HepG2 (cell line): ENCODE measurements around the gene CUL2. TPM values are rescaled to one million over a fixed set of nuclear protein-coding genes. Genes with fewer than 3 reads are reported as not detected.

Source experiments
- ATAC-seq: fragments of 200-7000 bp; cut with Tn5 transposase; 3 replicates; pipeline ENCODE4 v1.9.1; 2020; ENCODE audit warnings: mild to moderate bottlenecking, moderate library complexity
- BruUV-seq: library from RNA; stranded (reverse); fragments of 400-500 nt; replicated peaks from 2 replicates; lab custom pipeline; 2021; lab: Mats Ljungman, UMichigan
- CTCF ChIA-PET: fragments of 300-600 bp; formaldehyde crosslinking; extraction: SDS; loops from one replicate; lab custom pipeline; 2021; ENCODE audit warnings: low total read pairs, inconsistent platforms, low intra/inter-chr PET ratio; lab: Yijun Ruan, JAX
- POLR2A ChIA-PET: fragments of 350-600 bp; sonication (Branson Sonifier 250); formaldehyde crosslinking; loops from one replicate; lab custom pipeline; 2020; ENCODE audit warnings: antibody characterized with exemption, inconsistent platforms; lab: Yijun Ruan, JAX
- DNase-seq: peaks from one replicate; pipeline ENCODE4 v3.0.0-alpha.2; 2015; ENCODE audit warnings: low spot score
- FAIRE-seq: peaks from 3 replicates; lab custom pipeline; 2011; peaks lifted over from hg19 to GRCh38; lab: Jason Lieb, UNC
- H2AFZ ChIP-seq: one replicate; pipeline ENCODE4 v1.6.1; 2011; ENCODE audit warnings: low read length, inconsistent platforms
- H3K27ac ChIP-seq: fragments of 300-600 bp; 3 replicates; pipeline ENCODE4 v1.8.0; 2011; ENCODE audit warnings: mixed run types, mild to moderate bottlenecking, mixed read lengths, low read length, inconsistent platforms; ENCODE audit not compliant: insufficient read depth; ENCODE audit errors: extremely low read length
- H3K27me3 ChIP-seq, 2 experiments: fragments of 200-600 bp in 1 of 2; 2 replicates in 1 of 2; 3 replicates in 1 of 2; pipeline versions ENCODE4 v1.6.0 to v1.8.0; 2011; ENCODE audit warnings: low read length in 2 of 2, mild to moderate bottlenecking in 2 of 2, moderate library complexity in 2 of 2, inconsistent platforms in 1 of 2; ENCODE audit not compliant: insufficient read depth in 2 of 2, control insufficient read depth in 1 of 2
- H3K36me3 ChIP-seq, 2 experiments: fragments of 200-600 bp in 1 of 2; replicated peaks in 1 of 2; 2 replicates in 1 of 2; 3 replicates in 1 of 2; pipeline versions ENCODE4 v1.5.1 to v1.8.0; 2011; ENCODE audit warnings: low read length in 2 of 2, inconsistent platforms in 1 of 2; ENCODE audit not compliant: insufficient read depth in 2 of 2, control insufficient read depth in 1 of 2
- H3K4me1 ChIP-seq: 2 replicates; pipeline ENCODE4 v1.5.1; 2012; ENCODE audit warnings: low read length, inconsistent platforms; ENCODE audit not compliant: insufficient read depth
- H3K4me2 ChIP-seq: 2 replicates; pipeline ENCODE4 v1.6.0; 2011; ENCODE audit warnings: low read depth, low read length, inconsistent platforms
- H3K4me3 ChIP-seq, 3 experiments: fragments of 200-600 bp in 1 of 3; sonication (generic), shearing (Covaris generic) in 1 of 3; replicated peaks in 1 of 3; 2 replicates each; pipeline ENCODE4 v1.5.1; 2011 to 2016; ENCODE audit warnings: low read length in 3 of 3, inconsistent platforms in 2 of 3, low read depth in 2 of 3, mild to moderate bottlenecking in 2 of 3, control low read depth in 1 of 3, mixed read lengths in 1 of 3; ENCODE audit not compliant: insufficient read depth in 1 of 3
- H3K79me2 ChIP-seq: one replicate; pipeline ENCODE4 v1.6.1; 2011; ENCODE audit warnings: low read length, inconsistent platforms; ENCODE audit not compliant: insufficient read depth
- H3K9ac ChIP-seq: 2 replicates; pipeline ENCODE4 v1.6.0; 2011; ENCODE audit warnings: mild to moderate bottlenecking, low read depth, low read length, inconsistent platforms; ENCODE audit not compliant: insufficient read depth
- H3K9me3 ChIP-seq: 2 replicates; pipeline ENCODE4 v1.5.1; 2012; ENCODE audit warnings: mild to moderate bottlenecking, low read length
- H4K20me1 ChIP-seq: 2 replicates; pipeline ENCODE4 v1.6.0; 2011; ENCODE audit warnings: inconsistent platforms, mild to moderate bottlenecking, low read length, moderate library complexity; ENCODE audit not compliant: insufficient read depth
- ARID5B ChIP-seq: IDR thresholded peaks from 2 replicates; pipeline ENCODE4 v1.4.0; 2020; ENCODE audit warnings: mild to moderate bottlenecking, missing genetic modification reagents
- ASH2L ChIP-seq: fragments of 300-600, 200-600 bp; sonication (generic); IDR thresholded peaks from 2 replicates; pipeline ENCODE4 v1.7.0; 2017; ENCODE audit warnings: low read depth, mild to moderate bottlenecking, moderate library complexity, mixed read lengths, low read length; ENCODE audit not compliant: insufficient read length
- FOXM1 ChIP-seq: sonication (generic); formaldehyde crosslinking; IDR thresholded peaks from 2 replicates; pipeline ENCODE4 v1.5.0; 2020; ENCODE audit warnings: missing genetic modification reagents
- MYC ChIP-seq: sonication (generic); formaldehyde crosslinking; IDR thresholded peaks from 2 replicates; pipeline ENCODE4 v1.9.0; 2021; ENCODE audit warnings: missing genetic modification reagents, borderline replicate concordance
- PHF8 ChIP-seq: sonication (generic); formaldehyde crosslinking; IDR thresholded peaks from 2 replicates; pipeline ENCODE4 v1.5.0; 2020; ENCODE audit warnings: missing genetic modification reagents
- ZNF224 ChIP-seq: sonication (generic); formaldehyde crosslinking; IDR thresholded peaks from 2 replicates; pipeline ENCODE4 v1.5.0; 2020; ENCODE audit warnings: mild to moderate bottlenecking, missing genetic modification reagents
- ZNF580 ChIP-seq: IDR thresholded peaks from 2 replicates; pipeline ENCODE4 v1.6.1; 2016; ENCODE audit warnings: low read depth, borderline replicate concordance
- ZNF704 ChIP-seq: sonication (generic); formaldehyde crosslinking; IDR thresholded peaks from 2 replicates; pipeline ENCODE4 v1.8.1; 2023; ENCODE audit warnings: mild to moderate bottlenecking, inconsistent platforms, moderate library complexity, missing genetic modification reagents, borderline replicate concordance
- ZNF782 ChIP-seq: sonication (generic); formaldehyde crosslinking; IDR thresholded peaks from 2 replicates; pipeline ENCODE4 v1.4.0; 2020; ENCODE audit warnings: missing genetic modification reagents, mild to moderate bottlenecking, borderline replicate concordance
- WGBS: methylation state at CpG from one replicate; pipeline ENCODE4 v1.1.6; 2017; ENCODE audit warnings: low lambda C conversion rate; 5-methylcytosine and 5-hydroxymethylcytosine counted together
- in situ Hi-C: cut with HindIII; loops from 2 replicates; pipeline ENCODE4 v1.10.0; 2017; ENCODE audit warnings: low pct_unique_long_range_greater_than_20kb; ENCODE audit not compliant: extremely low pct_ligation_motif_present
- intact Hi-C: fragments of 100-400 bp; cut with micrococcal nuclease; formaldehyde crosslinking; loops from one replicate; pipeline ENCODE4 v1.10.0; 2022; ENCODE audit not compliant: unreplicated experiment
- polyA plus RNA-seq, 8 experiments: library from polyadenylated mRNA; depleted of rRNA in 3 of 8; stranded (reverse) in 7 of 8; unstranded in 1 of 8; fragments of >200 nt; fragmentation: Illumina TruSeq in 4 of 8; extraction: Trizol in 4 of 8; gene quantifications; 2 replicates each; pipeline versions ENCODE4 v1.2.1 to v1.2.3, GENCODE V29; 2011 to 2016; ENCODE audit warnings: low read depth in 4 of 8, missing spikeins in 1 of 8, mixed read lengths in 1 of 8; ENCODE audit not compliant: insufficient read depth in 1 of 8
- total RNA-seq, 5 experiments: library from RNA; depleted of rRNA; stranded (reverse); fragments of >200 nt; fragmentation: Illumina TruSeq; extraction: Trizol; gene quantifications; 2 replicates each; pipeline ENCODE4 v1.2.3, GENCODE V29; 2016; ENCODE audit warnings: low read depth in 1 of 5

CUL2 gene
- total and polyA plus RNA-seq, 2 of the 13 experiments (the other 11 are each of a cell fraction or from before 2014, with no cell fraction given), result 9.6 to 33.1 TPM

GRCh38 chr10:35126530-35127288 is 36.6 kb upstream of the CUL2 start, which contains the start of gene CREM (continued):
- peak; percentile 72 for TF ChIP-seq PHF8
- no peak; the same call in 1 of the 2 replicates for TF ChIP-seq MYC (CRISPR knock-in tag)
- TF ChIP-seq ASH2L, result peak; percentile 91
- peak; percentile 56; the same call in 1 of the 2 replicates for TF ChIP-seq ZNF782 (CRISPR knock-in tag)

GRCh38 chr10:35126062-35126529 is 36.0 kb upstream of the CUL2 start:
- intact Hi-C loops, result loop anchor here (1.0 to 5.0 kb wide), 2 partner anchors 71 to 92 kb away; no protein-coding TSS in a partner anchor
- no peak for ATAC-seq
- no peaks in the 10 kb centered on the region for H3K9me3 ChIP-seq
- peaks cover 60% of the 10 kb centered on the region for H3K4me1 ChIP-seq
- peak overlapping the region; percentile 99 for H3K27ac ChIP-seq
- peaks cover 18% of the 10 kb centered on the region for H3K79me2 ChIP-seq
- H3K9ac ChIP-seq, result peak overlapping the region; percentile 78
- FAIRE-seq, result no peak
- H3K4me3 ChIP-seq, result peak overlapping the region; percentile 54 to 98 (median 72)
- WGBS, result 58% methylated on average over 13 of the region's 13 CpGs
- H3K36me3 ChIP-seq, result no peaks in the 10 kb centered on the region
- peak overlapping the region; percentile 99 for H3K4me2 ChIP-seq
- in situ Hi-C loops, result no loop called here
- DNase-seq, result no peak
- H4K20me1 ChIP-seq, result no peaks in the 10 kb centered on the region
- CTCF ChIA-PET, result interaction anchor here (1.2 kb wide), 1 partner anchor 92 kb away, joined by 7 read pairs; no protein-coding TSS in a partner anchor
- H3K27me3 ChIP-seq, result no peaks in the 10 kb centered on the region; a peak in 1 of 5 replicates
- POLR2A ChIA-PET, result interaction anchor here (0.6 to 2.7 kb wide), 16 partner anchors 9 to 239 kb away, joined by 3 to 26 read pairs (median 4); partner anchors contain the start of gene CUL2
- H2AFZ ChIP-seq, result no peak overlapping the region
- TSS peak; percentile 87 for BruUV-seq
- no peak for TF ChIP-seq ARID5B (CRISPR knock-in tag)
- 0 out of 2 replicates have a peak, but pooled peaks have one; percentile 12 for TF ChIP-seq ZNF224 (CRISPR knock-in tag)
- TF ChIP-seq ZNF704 (CRISPR knock-in tag), result peak; percentile 54; the same call in 1 of the 2 replicates
- no peak for TF ChIP-seq ZNF580
- peak; percentile 28; the same call in 1 of the 2 replicates for TF ChIP-seq FOXM1
